Activated CD8-positive, alpha-beta T cell treated with anti-CD3 and anti-CD28 coated beads for 36 hours (primary cell): Measurements from ENCODE around the gene ASTN2. TPM values are rescaled to one million over a fixed set of nuclear protein-coding genes. Genes with fewer than 3 reads are reported as not detected.

ENCODE experiments used
- ATAC-seq: fragments of 200-7000 bp; cut with Tn5 transposase; one replicate; pipeline ENCODE4 v1.10.0; 2021; ENCODE audit warnings: mild to moderate bottlenecking, moderate library complexity
- CTCF ChIA-PET: fragments of 350-600 bp; sonication (Branson Sonifier 250); formaldehyde crosslinking; loops from one replicate; lab custom pipeline; 2021; ENCODE audit warnings: antibody characterized with exemption; lab: Charles Lee
- POLR2A ChIA-PET: fragments of 350-600 bp; sonication (Branson Sonifier 250); formaldehyde crosslinking; loops from one replicate; lab custom pipeline; 2021; ENCODE audit warnings: antibody characterized with exemption; lab: Charles Lee
- DNase-seq: peaks from one replicate; pipeline ENCODE4 v3.0.0-alpha.2; 2020
- H3K27ac Mint-ChIP-seq: one replicate; pipeline ENCODE4 v1.8.0; 2021; ENCODE audit warnings: mild to moderate bottlenecking, mixed read lengths
- H3K27me3 Mint-ChIP-seq: one replicate; pipeline ENCODE4 v1.8.0; 2021; ENCODE audit warnings: mixed read lengths
- H3K36me3 Mint-ChIP-seq: one replicate; pipeline ENCODE4 v1.8.0; 2021; ENCODE audit warnings: low read depth, mixed read lengths
- H3K4me1 Mint-ChIP-seq: one replicate; pipeline ENCODE4 v1.8.0; 2021; ENCODE audit warnings: low read depth, mixed read lengths
- H3K4me3 Mint-ChIP-seq: one replicate; pipeline ENCODE4 v1.8.0; 2021; ENCODE audit warnings: mild to moderate bottlenecking, moderate library complexity, mixed read lengths
- H3K9me3 Mint-ChIP-seq: one replicate; pipeline ENCODE4 v1.8.0; 2021; ENCODE audit warnings: mixed read lengths
- CTCF ChIP-seq: fragments of 200-600 bp; IDR thresholded peaks from one replicate; pipeline ENCODE4 v1.8.0; 2022; ENCODE audit warnings: antibody characterized with exemption, mild to moderate bottlenecking
- intact Hi-C: fragments of 100-400 bp; cut with micrococcal nuclease; formaldehyde crosslinking; loops from one replicate; pipeline ENCODE4 v1.10.0; 2022
- total RNA-seq, 2 experiments: library from RNA; stranded (reverse); gene quantifications; one replicate each; pipeline ENCODE4 v1.2.3, GENCODE V29; 2021

ASTN2 gene
- total RNA-seq, 2 experiments from 2014 or later, result 5.2 to 5.7 TPM

- ChIA-PET POLR2A (no interaction called here), CTCF (no interaction called here)
- no peak for TF ChIP-seq CTCF
- intact Hi-C loops, result no loop called here
- Mint-ChIP-seq H3K27me3 (no peaks in the 10 kb centered on the region), H3K36me3 (no peaks in the 10 kb centered on the region), H3K9me3 (peaks cover 1% of the 10 kb centered on the region), H3K4me3 (no peak overlapping the region), H3K27ac (no peak overlapping the region), H3K4me1 (no peaks in the 10 kb centered on the region)
- DNase-seq (no peak), ATAC-seq (no peak)
Measured at GRCh38 chr9:117284414-117284813, 130.4 kb downstream of the ASTN2 start.

- no peak for ATAC-seq
- ChIA-PET POLR2A (no interaction called here), CTCF (no interaction called here)
- no peak overlapping the region for H3K27ac Mint-ChIP-seq
- no peaks in the 10 kb centered on the region for H3K36me3 Mint-ChIP-seq
- no peak overlapping the region for H3K4me3 Mint-ChIP-seq
- H3K27me3 Mint-ChIP-seq, result no peaks in the 10 kb centered on the region
- intact Hi-C loops, result no loop called here
- no peaks in the 10 kb centered on the region for H3K4me1 Mint-ChIP-seq
- no peak for TF ChIP-seq CTCF
- peaks cover 1% of the 10 kb centered on the region for H3K9me3 Mint-ChIP-seq
- no peak for DNase-seq
Measured at GRCh38 chr9:117282541-117282940, 132.3 kb downstream of the ASTN2 start.

GRCh38 chr9:117278471-117279035 is 136.3 kb downstream of the ASTN2 start:
- CTCF ChIA-PET, result no interaction called here
- no peak for ATAC-seq
- intact Hi-C loops, result no loop called here

GRCh38 chr9:117278020-117278419 is 136.8 kb downstream of the ASTN2 start:
- no peak overlapping the region for H3K4me3 Mint-ChIP-seq
- peaks cover 1% of the 10 kb centered on the region for H3K9me3 Mint-ChIP-seq
- no peak for ATAC-seq
- no peaks in the 10 kb centered on the region for H3K4me1 Mint-ChIP-seq
- TF ChIP-seq CTCF, result no peak
- H3K36me3 Mint-ChIP-seq, result no peaks in the 10 kb centered on the region
- intact Hi-C loops, result no loop called here
- DNase-seq, result no peak
- POLR2A ChIA-PET, result no interaction called here
- CTCF ChIA-PET, result no interaction called here
- no peak overlapping the region for H3K27ac Mint-ChIP-seq
- H3K27me3 Mint-ChIP-seq, result no peaks in the 10 kb centered on the region

More at GRCh38 chr9:117278471-117279035, 136.3 kb downstream of the ASTN2 start:
- no peak overlapping the region for H3K27ac Mint-ChIP-seq
- DNase-seq, result no peak
- no peak for TF ChIP-seq CTCF
- H3K27me3 Mint-ChIP-seq, result no peaks in the 10 kb centered on the region
- H3K4me3 Mint-ChIP-seq, result no peak overlapping the region
- peaks cover 1% of the 10 kb centered on the region for H3K9me3 Mint-ChIP-seq
- no peaks in the 10 kb centered on the region for H3K36me3 Mint-ChIP-seq
- H3K4me1 Mint-ChIP-seq, result no peaks in the 10 kb centered on the region
- POLR2A ChIA-PET, result no interaction called here

GRCh38 chr9:117276444-117276843 is 138.4 kb downstream of the ASTN2 start:
- intact Hi-C loops, result no loop called here
- POLR2A ChIA-PET, result no interaction called here
- Mint-ChIP-seq H3K4me1 (no peaks in the 10 kb centered on the region), H3K27me3 (no peaks in the 10 kb centered on the region), H3K36me3 (no peaks in the 10 kb centered on the region), H3K27ac (no peak overlapping the region), H3K9me3 (peaks cover 3% of the 10 kb centered on the region), H3K4me3 (no peak overlapping the region)
- CTCF ChIA-PET, result no interaction called here
- ATAC-seq (no peak), DNase-seq (no peak)
- TF ChIP-seq CTCF, result no peak
